Effector memory CD4-positive, alpha-beta T cell (primary cell): ENCODE results near the gene DCPS.
"Not testable (repeated sequence)": the region's sequence is repeated elsewhere in the genome, so short reads cannot be mapped to it uniquely, and the experiment has no call there.

Experiments
- DNase-seq, 3 donors: peaks; one replicate each; pipeline ENCODE4 v3.0.0-alpha.2; 2020
- H3K27ac ChIP-seq: 2 replicates; pipeline ENCODE4 v1.7.0; 2013; ENCODE audit warnings: mild to moderate bottlenecking, low read length, moderate library complexity; ENCODE audit not compliant: insufficient read depth, poor library complexity, severe bottlenecking
- H3K27me3 ChIP-seq: replicated peaks from 2 replicates; pipeline ENCODE4 v1.7.0; 2013; ENCODE audit warnings: mild to moderate bottlenecking, low read length; ENCODE audit not compliant: insufficient read depth, control insufficient read depth, poor library complexity, severe bottlenecking
- H3K36me3 ChIP-seq: 2 replicates; pipeline ENCODE4 v1.7.0; 2013; ENCODE audit warnings: mild to moderate bottlenecking, low read length, moderate library complexity; ENCODE audit not compliant: control insufficient read depth, insufficient read depth
- H3K4me1 ChIP-seq: 2 replicates; pipeline ENCODE4 v1.7.0; 2013; ENCODE audit warnings: low read length, mild to moderate bottlenecking; ENCODE audit not compliant: control insufficient read depth, insufficient read depth, poor library complexity, severe bottlenecking
- H3K4me3 ChIP-seq: 2 replicates; pipeline ENCODE4 v1.7.0; 2013; ENCODE audit warnings: low read length, low read depth, mild to moderate bottlenecking; ENCODE audit not compliant: insufficient read depth, poor library complexity, severe bottlenecking
- H3K9me3 ChIP-seq: 2 replicates; pipeline ENCODE4 v1.7.0; 2013; ENCODE audit warnings: mild to moderate bottlenecking, low read length, moderate library complexity; ENCODE audit not compliant: control insufficient read depth

Gene DCPS

GRCh38 chr11:126366064-126366822, 62.4 kb downstream of the DCPS start:
- Histone ChIP-seq H3K4me3 (no peak overlapping the region), H3K36me3 (no peaks in the 10 kb centered on the region), H3K27ac (no peak overlapping the region), H3K9me3 (no peaks in the 10 kb centered on the region), H3K4me1 (no peaks in the 10 kb centered on the region), H3K27me3 (no peaks in the 10 kb centered on the region)
- no peak for DNase-seq

- not testable (repeated sequence) for H3K4me1 ChIP-seq, DNase-seq, H3K27ac ChIP-seq, H3K27me3 ChIP-seq, H3K4me3 ChIP-seq, H3K9me3 ChIP-seq, H3K36me3 ChIP-seq
These were observed 63.2 kb downstream of the DCPS start for GRCh38 chr11:126366823-126367654.

GRCh38 chr11:126367806-126368205, 63.9 kb downstream of the DCPS start:
- H3K27me3 ChIP-seq, H3K27ac ChIP-seq, H3K36me3 ChIP-seq, H3K9me3 ChIP-seq, DNase-seq, H3K4me3 ChIP-seq, H3K4me1 ChIP-seq: not testable (repeated sequence)

- not testable (repeated sequence) for DNase-seq, H3K4me3 ChIP-seq, H3K27ac ChIP-seq, H3K27me3 ChIP-seq, H3K9me3 ChIP-seq, H3K4me1 ChIP-seq, H3K36me3 ChIP-seq
These were observed 64.7 kb downstream of the DCPS start for GRCh38 chr11:126368336-126369119.

GRCh38 chr11:126370016-126370415, 66.2 kb downstream of the DCPS start:
- H3K4me3 ChIP-seq: no peak overlapping the region
- no peaks in the 10 kb centered on the region for H3K27me3 ChIP-seq
- no peaks in the 10 kb centered on the region for H3K4me1 ChIP-seq
- no peaks in the 10 kb centered on the region for H3K9me3 ChIP-seq
- no peak overlapping the region for H3K27ac ChIP-seq
- H3K36me3 ChIP-seq: no peaks in the 10 kb centered on the region
- no peak for DNase-seq

GRCh38 chr11:126371595-126371994, 67.7 kb downstream of the DCPS start:
- Histone ChIP-seq H3K4me3 (no peak overlapping the region), H3K27me3 (no peaks in the 10 kb centered on the region), H3K9me3 (no peaks in the 10 kb centered on the region), H3K36me3 (no peaks in the 10 kb centered on the region), H3K27ac (no peak overlapping the region), H3K4me1 (no peaks in the 10 kb centered on the region)
- no peak for DNase-seq

- H3K4me3 ChIP-seq, DNase-seq, H3K27ac ChIP-seq: not testable (repeated sequence)
These were observed 69.7 kb downstream of the DCPS start for GRCh38 chr11:126373389-126374066.

GRCh38 chr11:126374562-126375300, 70.9 kb downstream of the DCPS start:
- not testable (repeated sequence) for H3K27me3 ChIP-seq, H3K27ac ChIP-seq, DNase-seq, H3K4me1 ChIP-seq, H3K36me3 ChIP-seq, H3K4me3 ChIP-seq, H3K9me3 ChIP-seq

More at GRCh38 chr11:126373389-126374066, 69.7 kb downstream of the DCPS start:
- H3K36me3 ChIP-seq, H3K27me3 ChIP-seq, H3K4me1 ChIP-seq, H3K9me3 ChIP-seq: not testable (repeated sequence)

- Histone ChIP-seq H3K27me3 (no peaks in the 10 kb centered on the region), H3K27ac (no peak overlapping the region), H3K4me3 (no peak overlapping the region), H3K4me1 (no peaks in the 10 kb centered on the region), H3K36me3 (no peaks in the 10 kb centered on the region), H3K9me3 (no peaks in the 10 kb centered on the region)
- no peak for DNase-seq
These were observed 71.9 kb downstream of the DCPS start for GRCh38 chr11:126375726-126376125.
